ENCODE results near the gene CCDC137. TPM values are rescaled to one million over a fixed set of nuclear protein-coding genes. Genes with fewer than 3 reads are reported as not detected.

CCDC137 gene
- 5.4 and 6.8 TPM in 2 replicates for total RNA-seq

GRCh38 chr17:81666342-81667191, at the start of gene CCDC137, which contains the start of gene OXLD1:
Gene CCDC137 (plus strand): TSS chr17:81666737. CDS start chr17:81666767, 30 bp downstream.
Gene OXLD1 (minus strand): TSS chr17:81666605. CDS start chr17:81666577, 28 bp downstream.

GRCh38 chr17:81636505-81637288, 29.8 kb upstream of the CCDC137 start, which contains the start of the genes NPLOC4 and TSPAN10:
Gene NPLOC4 (minus strand): TSS chr17:81637112. CDS start chr17:81636930, 182 bp downstream.
Gene TSPAN10 (plus strand): TSS chr17:81637196. CDS start chr17:81642413, 5,217 bp downstream.

GRCh38 chr17:81656118-81656743, 10.3 kb upstream of the CCDC137 start, which contains the start of gene PDE6G:
Gene PDE6G (minus strand): TSS chr17:81656542. CDS start chr17:81653305, 3,237 bp downstream.

GRCh38 chr17:81683584-81684441, 17.3 kb downstream of the CCDC137 start, which contains the start of the genes ARL16 and HGS:
Gene ARL16 (minus strand): TSS chr17:81683797. CDS start chr17:81683753, 44 bp downstream.
Gene HGS (plus strand): TSS chr17:81684011. CDS start chr17:81684067, 56 bp downstream.

GRCh38 chr17:81702934-81703746, 36.6 kb downstream of the CCDC137 start, which contains the start of gene MRPL12:
Gene MRPL12 (plus strand): TSS chr17:81703367. CDS start chr17:81703502, 135 bp downstream.

GRCh38 chr17:81711814-81712467, 45.4 kb downstream of the CCDC137 start, which contains the start of gene SLC25A10:
Gene SLC25A10 (plus strand): TSS chr17:81712284. CDS start chr17:81712427, 143 bp downstream.

Other genes starting within 250 kb of the CCDC137 start
- 10,617 and 11,641 TPM in 2 replicates for gene ACTG1, start 153.9 kb upstream of the CCDC137 start, total RNA-seq
- gene FSCN2, start 138.4 kb upstream of the CCDC137 start, total RNA-seq: 2.0 and 11.0 TPM in 2 replicates
- 19.3 and 22.9 TPM in 2 replicates for gene FAAP100, start 114.4 kb upstream of the CCDC137 start, total RNA-seq
- gene NPLOC4, start 29.6 kb upstream of the CCDC137 start, total RNA-seq: 91.2 and 127 TPM in 2 replicates
- 3.6 TPM in 2 replicates for gene TSPAN10, start 29.5 kb upstream of the CCDC137 start, total RNA-seq
- not detected in 2 replicates for gene PDE6G, start 10.2 kb upstream of the CCDC137 start, total RNA-seq
- 21.6 and 23.7 TPM in 2 replicates for gene OXLD1, start 132 bp upstream of the CCDC137 start, total RNA-seq
- 17.1 and 18.2 TPM in 2 replicates for gene ARL16, start 17.1 kb downstream of the CCDC137 start, total RNA-seq
- gene HGS, start 17.3 kb downstream of the CCDC137 start, total RNA-seq: 75.7 and 112 TPM in 2 replicates
- 7.2 and 10.0 TPM in 2 replicates for gene MRPL12, start 36.6 kb downstream of the CCDC137 start, total RNA-seq
- 5.5 and 8.6 TPM in 2 replicates for gene SLC25A10, start 45.5 kb downstream of the CCDC137 start, total RNA-seq
- gene GCGR, start 137.4 kb downstream of the CCDC137 start, total RNA-seq: not detected in 2 replicates
- gene MCRIP1, start 166.6 kb downstream of the CCDC137 start, total RNA-seq: 122 and 125 TPM in 2 replicates
- gene PPP1R27, start 168.3 kb downstream of the CCDC137 start, total RNA-seq: not detected in 2 replicates
- gene P4HB, start 193.8 kb downstream of the CCDC137 start, total RNA-seq: 3,676 and 4,428 TPM in 2 replicates
- 216 and 298 TPM in 2 replicates for gene ARHGDIA, start 204.6 kb downstream of the CCDC137 start, total RNA-seq
- 64.1 and 80.7 TPM in 2 replicates for gene ALYREF, start 224.8 kb downstream of the CCDC137 start, total RNA-seq
- gene ANAPC11, start 225.0 kb downstream of the CCDC137 start, total RNA-seq: 106 TPM in 2 replicates
- 0.39 and 0.92 TPM in 2 replicates for gene NPB, start 235.5 kb downstream of the CCDC137 start, total RNA-seq
- 29.5 and 50.7 TPM in 2 replicates for gene PCYT2, start 244.7 kb downstream of the CCDC137 start, total RNA-seq

Data from smooth muscle cell of the pulmonary artery (primary cell).